IPS-15b (cell line): Measurements from ENCODE around the gene CEMIP2.
A peak's percentile ranks its signal among the peaks of the same experiment; 100 is the strongest.

ENCODE experiments used
- H3K27me3 ChIP-seq: one replicate; pipeline ENCODE4 v1.6.1; 2013; ENCODE audit warnings: low read length; ENCODE audit not compliant: control insufficient read depth, insufficient read depth
- H3K36me3 ChIP-seq: one replicate; pipeline ENCODE4 v1.6.1; 2013; ENCODE audit warnings: low read length; ENCODE audit not compliant: control insufficient read depth, insufficient read depth
- H3K4me1 ChIP-seq: one replicate; pipeline ENCODE4 v1.6.1; 2013; ENCODE audit warnings: mild to moderate bottlenecking, low read length; ENCODE audit not compliant: control insufficient read depth, insufficient read depth
- H3K4me3 ChIP-seq: one replicate; pipeline ENCODE4 v1.5.1; 2013; ENCODE audit warnings: low read depth, low read length
- H3K9ac ChIP-seq: one replicate; pipeline ENCODE4 v1.6.1; 2013; ENCODE audit warnings: low read depth, mild to moderate bottlenecking, low read length
- H3K9me3 ChIP-seq: one replicate; pipeline ENCODE4 v1.6.1; 2013; ENCODE audit warnings: mild to moderate bottlenecking, low read length; ENCODE audit not compliant: control insufficient read depth, insufficient read depth

Gene CEMIP2

GRCh38 chr9:71758785-71759184 lies 9.5 kb downstream of the CEMIP2 start:
- Histone ChIP-seq H3K9me3 (no peaks in the 10 kb centered on the region), H3K36me3 (no peaks in the 10 kb centered on the region), H3K27me3 (no peaks in the 10 kb centered on the region), H3K9ac (no peak overlapping the region), H3K4me3 (peak overlapping the region; percentile 4), H3K4me1 (peaks cover 42% of the 10 kb centered on the region)

DNA sequence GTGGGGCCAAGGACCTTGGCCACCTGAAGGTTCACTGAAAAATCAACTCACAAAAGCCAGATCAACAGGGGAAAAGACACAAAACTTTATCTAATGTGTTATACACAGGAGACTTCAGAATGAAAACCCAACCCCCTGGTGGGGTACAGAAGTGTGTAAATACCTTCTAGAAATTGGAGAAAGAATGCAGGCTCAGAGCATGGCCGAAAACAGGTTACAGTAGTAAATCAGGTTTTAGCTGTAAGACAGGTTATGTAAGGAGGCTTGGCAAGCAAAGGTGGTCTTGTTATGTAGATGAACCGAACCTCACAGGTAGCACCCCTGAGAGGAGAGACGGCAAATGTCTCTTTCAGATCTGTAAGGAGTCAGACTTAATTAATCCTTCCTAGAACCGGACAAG lies 10.0 kb downstream of the CEMIP2 start:
- Histone ChIP-seq H3K9ac (no peak overlapping the region), H3K4me3 (peak overlapping the region; percentile 4), H3K4me1 (peaks cover 42% of the 10 kb centered on the region)

DNA sequence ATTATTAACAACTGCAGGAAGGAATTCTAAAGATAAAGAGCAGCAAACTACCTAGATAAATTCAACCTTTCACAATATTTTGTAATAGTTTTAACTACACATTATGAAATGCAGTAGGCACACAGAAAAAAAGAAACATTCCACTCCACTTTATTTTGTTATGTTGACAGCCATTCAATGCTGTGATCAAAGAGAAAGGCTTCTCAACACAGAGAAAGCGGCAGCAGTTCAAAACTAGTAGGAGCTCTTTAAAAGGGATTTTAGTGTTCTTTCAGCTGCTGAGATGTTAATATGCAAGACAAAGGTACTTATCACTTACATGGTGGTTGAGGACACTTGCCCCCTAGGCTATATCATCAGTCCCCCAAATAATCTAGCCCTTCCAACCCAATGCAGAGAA lies 11.6 kb downstream of the CEMIP2 start:
- no peaks in the 10 kb centered on the region for H3K36me3 ChIP-seq
- H3K4me1 ChIP-seq = peaks cover 46% of the 10 kb centered on the region
- peak overlapping the region; percentile 14 for H3K4me3 ChIP-seq
- no peaks in the 10 kb centered on the region for H3K9me3 ChIP-seq
- H3K9ac ChIP-seq = no peak overlapping the region
- no peaks in the 10 kb centered on the region for H3K27me3 ChIP-seq

More for the DNA sequence above, 10.0 kb downstream of the CEMIP2 start:
- H3K9me3 ChIP-seq = no peaks in the 10 kb centered on the region
- H3K36me3 ChIP-seq = no peaks in the 10 kb centered on the region
- H3K27me3 ChIP-seq = no peaks in the 10 kb centered on the region

- H3K4me1 ChIP-seq = peaks cover 48% of the 10 kb centered on the region
- H3K36me3 ChIP-seq = no peaks in the 10 kb centered on the region
- no peak overlapping the region for H3K4me3 ChIP-seq
Measured at GRCh38 chr9:71755869-71756268, 12.4 kb downstream of the CEMIP2 start.

GRCh38 chr9:71755230-71755629 lies 13.1 kb downstream of the CEMIP2 start:
- Histone ChIP-seq H3K9ac (no peak overlapping the region), H3K4me1 (peaks cover 45% of the 10 kb centered on the region), H3K36me3 (no peaks in the 10 kb centered on the region), H3K27me3 (no peaks in the 10 kb centered on the region), H3K4me3 (no peak overlapping the region), H3K9me3 (no peaks in the 10 kb centered on the region)

More at GRCh38 chr9:71755869-71756268, 12.4 kb downstream of the CEMIP2 start:
- no peak overlapping the region for H3K9ac ChIP-seq
- no peaks in the 10 kb centered on the region for H3K27me3 ChIP-seq
- H3K9me3 ChIP-seq = no peaks in the 10 kb centered on the region

DNA sequence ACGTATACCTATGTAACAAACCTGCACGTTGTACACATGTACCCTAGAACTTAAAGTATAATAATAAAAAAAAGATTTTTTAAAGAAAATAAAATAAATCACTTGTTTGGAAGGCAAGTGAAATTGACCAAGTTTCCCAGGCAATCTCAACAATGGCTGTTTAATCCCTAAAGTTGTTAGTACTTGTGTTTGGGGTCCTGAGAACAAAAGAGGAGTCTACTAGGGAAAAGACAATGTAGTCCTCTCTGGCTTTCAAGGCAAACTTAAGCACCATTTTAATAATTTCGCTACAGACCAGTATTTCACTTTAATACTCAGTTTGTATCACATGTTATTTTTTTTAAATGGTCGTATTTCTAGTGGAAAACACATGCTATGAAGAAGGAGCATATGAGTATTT lies 14.2 kb downstream of the CEMIP2 start:
- Histone ChIP-seq H3K9ac (no peak overlapping the region), H3K27me3 (no peaks in the 10 kb centered on the region), H3K4me1 (peaks cover 39% of the 10 kb centered on the region), H3K4me3 (no peak overlapping the region), H3K36me3 (no peaks in the 10 kb centered on the region), H3K9me3 (no peaks in the 10 kb centered on the region)

DNA sequence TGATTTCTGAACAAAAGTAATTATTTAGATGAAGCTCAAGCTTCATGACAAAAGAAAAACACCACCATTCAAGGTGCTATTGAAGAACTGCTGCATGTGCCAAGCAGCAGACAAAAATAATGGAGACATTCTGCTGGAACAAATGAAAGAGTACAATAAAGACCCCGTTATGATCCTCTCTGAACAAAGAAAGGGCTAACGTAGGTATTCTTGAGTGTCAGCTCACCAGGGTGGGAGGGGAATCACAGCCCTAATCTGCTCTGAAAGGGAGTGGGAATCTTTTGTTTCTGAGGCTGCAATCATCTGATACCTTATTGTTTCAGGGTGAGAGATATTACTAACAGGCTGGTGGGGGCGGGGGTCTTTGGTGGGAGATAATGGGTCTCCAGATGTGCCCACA lies 15.4 kb downstream of the CEMIP2 start:
- Histone ChIP-seq H3K9me3 (no peaks in the 10 kb centered on the region), H3K4me1 (peaks cover 36% of the 10 kb centered on the region), H3K4me3 (no peak overlapping the region), H3K9ac (no peak overlapping the region), H3K27me3 (no peaks in the 10 kb centered on the region), H3K36me3 (no peaks in the 10 kb centered on the region)

DNA sequence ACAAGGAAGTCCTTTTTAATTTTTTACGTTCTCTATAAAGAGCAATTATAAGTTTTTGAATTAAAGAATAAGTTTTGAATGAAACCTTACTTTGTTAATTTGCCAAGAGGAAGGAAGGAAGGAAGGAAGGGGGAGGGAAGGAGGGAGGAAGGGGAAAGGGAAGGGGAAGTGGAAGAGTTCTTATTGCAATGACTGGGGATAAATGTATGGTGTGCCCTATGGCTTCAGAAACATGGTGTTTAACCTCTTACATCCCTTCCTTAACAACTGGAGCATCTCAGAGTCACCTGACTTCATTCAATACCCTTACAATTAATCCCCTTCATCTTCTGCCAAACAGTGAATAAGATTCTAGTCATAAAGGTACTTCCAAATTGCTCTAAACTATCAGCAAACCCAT lies 16.0 kb downstream of the CEMIP2 start:
- Histone ChIP-seq H3K36me3 (no peaks in the 10 kb centered on the region), H3K4me3 (no peak overlapping the region), H3K9ac (no peak overlapping the region), H3K4me1 (peaks cover 35% of the 10 kb centered on the region), H3K27me3 (no peaks in the 10 kb centered on the region), H3K9me3 (no peaks in the 10 kb centered on the region)

DNA sequence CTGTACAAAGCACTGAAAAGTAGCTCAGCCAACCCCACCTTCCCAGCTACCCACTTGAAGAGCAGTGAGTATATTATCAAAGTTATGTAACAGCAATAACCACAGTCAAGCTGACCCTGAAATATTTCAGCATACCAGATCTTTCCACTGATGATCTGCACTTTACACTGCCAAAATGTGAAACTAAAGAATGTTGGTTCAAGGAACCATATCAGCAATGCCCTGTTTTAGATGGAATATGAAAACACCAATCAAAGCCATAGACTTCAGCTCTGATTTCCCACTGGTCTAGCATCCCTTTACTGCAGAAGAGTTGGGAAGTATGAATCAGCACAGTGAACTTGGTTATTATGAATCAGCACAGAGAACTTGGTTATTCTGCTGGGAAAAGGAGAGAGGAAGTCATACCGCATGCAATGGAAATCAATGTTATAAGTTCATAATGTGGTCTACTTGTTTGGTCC lies 20.0 kb downstream of the CEMIP2 start:
- H3K4me1 ChIP-seq = peaks cover 48% of the 10 kb centered on the region
- no peak overlapping the region for H3K9ac ChIP-seq
- H3K4me3 ChIP-seq = no peak overlapping the region
- H3K9me3 ChIP-seq = no peaks in the 10 kb centered on the region
- no peaks in the 10 kb centered on the region for H3K27me3 ChIP-seq
- H3K36me3 ChIP-seq = no peaks in the 10 kb centered on the region

- H3K27me3 ChIP-seq = no peaks in the 10 kb centered on the region
- no peaks in the 10 kb centered on the region for H3K36me3 ChIP-seq
- H3K4me3 ChIP-seq = no peak overlapping the region
- peaks cover 44% of the 10 kb centered on the region for H3K4me1 ChIP-seq
- no peaks in the 10 kb centered on the region for H3K9me3 ChIP-seq
- no peak overlapping the region for H3K9ac ChIP-seq
Measured at GRCh38 chr9:71747576-71747975, 20.7 kb downstream of the CEMIP2 start.

GRCh38 chr9:71746758-71747125 lies 21.6 kb downstream of the CEMIP2 start:
- Histone ChIP-seq H3K4me1 (peaks cover 39% of the 10 kb centered on the region), H3K9ac (no peak overlapping the region), H3K36me3 (no peaks in the 10 kb centered on the region), H3K9me3 (no peaks in the 10 kb centered on the region), H3K4me3 (no peak overlapping the region), H3K27me3 (no peaks in the 10 kb centered on the region)

GRCh38 chr9:71746023-71746757 lies 22.1 kb downstream of the CEMIP2 start:
- H3K27me3 ChIP-seq = no peaks in the 10 kb centered on the region
- H3K4me1 ChIP-seq = peaks cover 35% of the 10 kb centered on the region
- H3K9ac ChIP-seq = no peak overlapping the region
- no peaks in the 10 kb centered on the region for H3K36me3 ChIP-seq
- no peak overlapping the region for H3K4me3 ChIP-seq
- H3K9me3 ChIP-seq = no peaks in the 10 kb centered on the region
